ENCODE data around the gene SHOC2.

Gene SHOC2

DNA sequence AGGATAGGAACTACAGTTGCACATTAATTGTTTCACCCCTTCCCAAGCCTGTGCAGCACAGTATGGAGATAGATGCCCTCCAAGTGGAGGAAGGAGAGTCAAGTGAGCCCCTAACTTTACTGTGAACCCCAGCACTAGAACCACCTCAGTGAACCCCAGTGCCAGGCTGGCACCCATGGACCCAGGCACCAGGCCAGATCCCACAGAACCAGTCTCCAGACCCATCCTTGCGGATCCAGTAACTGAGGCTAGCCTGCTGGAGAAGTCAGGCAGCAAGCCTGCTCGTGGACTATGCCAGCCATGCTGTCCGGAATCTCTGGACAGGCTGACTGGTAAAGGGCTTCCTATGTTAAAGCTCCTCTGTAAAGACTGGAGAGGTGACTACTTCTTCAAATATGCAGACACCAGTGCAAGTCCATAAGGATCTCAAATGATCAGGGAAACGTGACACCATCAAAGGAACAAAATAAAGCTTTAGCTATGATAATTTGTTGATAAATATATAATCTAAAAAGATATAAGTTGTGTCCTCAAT, 27.7 kb downstream of the SHOC2 start:
- Histone ChIP-seq H3K9me3 (ENCODE audit: control insufficient read depth, insufficient read depth, low read length) (no peaks in the 10 kb centered on the region), H3K9ac (ENCODE audit: low read depth, low read length) (no peak overlapping the region), H3K36me3 (ENCODE audit: insufficient read depth, low read length) (no peaks in the 10 kb centered on the region), H3K4me1 (ENCODE audit: insufficient read depth, low read length) (peaks cover 3% of the 10 kb centered on the region; the same call in 1 of the 2 replicates)

DNA sequence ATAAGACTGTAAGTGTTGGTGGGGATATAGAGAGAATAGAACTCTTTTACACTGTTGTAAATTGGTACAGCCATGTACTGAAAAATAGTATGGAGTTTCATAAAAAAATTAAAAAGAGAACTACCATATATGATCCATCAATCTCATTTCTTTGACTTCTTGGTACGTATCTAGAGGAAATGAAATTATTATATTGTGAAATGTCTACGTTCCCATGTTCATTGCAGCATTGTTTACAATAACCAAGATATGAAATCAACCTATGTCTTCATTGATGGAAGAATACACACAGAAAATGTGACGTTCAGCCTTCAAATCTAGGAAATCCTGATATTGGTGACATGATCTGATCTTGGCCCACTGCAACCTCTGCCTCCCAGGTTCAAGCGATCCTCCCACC, 32.0 kb downstream of the SHOC2 start:
- H3K36me3 ChIP-seq (ENCODE audit: insufficient read depth, low read length): 0 out of 2 replicates have a peak, but pooled peaks cover 2% of the 10 kb centered on the region
- H3K4me1 ChIP-seq (ENCODE audit: insufficient read depth, low read length): no peaks in the 10 kb centered on the region; the same call in 1 of the 2 replicates
- H3K9me3 ChIP-seq (ENCODE audit: control insufficient read depth, insufficient read depth, low read length): no peaks in the 10 kb centered on the region
- no peak overlapping the region for H3K9ac ChIP-seq (ENCODE audit: low read depth, low read length)

DNA sequence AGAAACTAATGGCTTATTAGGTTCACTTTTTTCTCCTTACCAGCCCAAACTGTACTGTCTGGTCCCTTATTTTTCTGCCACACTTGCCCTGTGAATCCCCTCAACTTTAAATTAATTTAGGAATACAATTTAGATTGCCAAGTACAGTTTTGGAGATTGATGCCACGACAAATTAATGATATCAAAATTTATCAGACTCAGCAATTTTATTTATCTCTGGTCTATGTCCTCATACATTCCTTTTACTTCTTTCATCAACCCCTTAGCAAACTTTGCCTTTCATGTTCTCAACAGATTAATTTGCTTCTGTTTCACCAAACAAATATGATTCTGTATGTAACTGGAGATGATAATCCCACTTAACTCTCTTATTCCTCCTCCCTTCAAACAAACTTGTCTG, 38.2 kb downstream of the SHOC2 start:
- Histone ChIP-seq H3K36me3 (ENCODE audit: insufficient read depth, low read length) (0 out of 2 replicates have a peak, but pooled peaks cover under 1% of the 10 kb centered on the region), H3K9me3 (ENCODE audit: control insufficient read depth, insufficient read depth, low read length) (no peaks in the 10 kb centered on the region), H3K4me1 (ENCODE audit: insufficient read depth, low read length) (no peaks in the 10 kb centered on the region), H3K9ac (ENCODE audit: low read depth, low read length) (no peak overlapping the region)

GRCh38 chr10:110959379-110960332, 40.3 kb downstream of the SHOC2 start:
- no peaks in the 10 kb centered on the region for H3K36me3 ChIP-seq (ENCODE audit: insufficient read depth, low read length)

GRCh38 chr10:110960333-110960712, 40.9 kb downstream of the SHOC2 start:
- Histone ChIP-seq H3K36me3 (ENCODE audit: insufficient read depth, low read length) (no peaks in the 10 kb centered on the region), H3K4me1 (ENCODE audit: insufficient read depth, low read length) (no peaks in the 10 kb centered on the region), H3K9me3 (ENCODE audit: control insufficient read depth, insufficient read depth, low read length) (no peaks in the 10 kb centered on the region), H3K9ac (ENCODE audit: low read depth, low read length) (no peak overlapping the region)

More at GRCh38 chr10:110959379-110960332, 40.3 kb downstream of the SHOC2 start:
- no peak overlapping the region for H3K9ac ChIP-seq (ENCODE audit: low read depth, low read length)
- no peaks in the 10 kb centered on the region for H3K9me3 ChIP-seq (ENCODE audit: control insufficient read depth, insufficient read depth, low read length)
- no peaks in the 10 kb centered on the region for H3K4me1 ChIP-seq (ENCODE audit: insufficient read depth, low read length)

GRCh38 chr10:110962443-110962842, 43.0 kb downstream of the SHOC2 start:
- no peak overlapping the region for H3K9ac ChIP-seq (ENCODE audit: low read depth, low read length)
- H3K4me1 ChIP-seq (ENCODE audit: insufficient read depth, low read length): no peaks in the 10 kb centered on the region
- no peaks in the 10 kb centered on the region for H3K9me3 ChIP-seq (ENCODE audit: control insufficient read depth, insufficient read depth, low read length)
- H3K36me3 ChIP-seq (ENCODE audit: insufficient read depth, low read length): no peaks in the 10 kb centered on the region

DNA sequence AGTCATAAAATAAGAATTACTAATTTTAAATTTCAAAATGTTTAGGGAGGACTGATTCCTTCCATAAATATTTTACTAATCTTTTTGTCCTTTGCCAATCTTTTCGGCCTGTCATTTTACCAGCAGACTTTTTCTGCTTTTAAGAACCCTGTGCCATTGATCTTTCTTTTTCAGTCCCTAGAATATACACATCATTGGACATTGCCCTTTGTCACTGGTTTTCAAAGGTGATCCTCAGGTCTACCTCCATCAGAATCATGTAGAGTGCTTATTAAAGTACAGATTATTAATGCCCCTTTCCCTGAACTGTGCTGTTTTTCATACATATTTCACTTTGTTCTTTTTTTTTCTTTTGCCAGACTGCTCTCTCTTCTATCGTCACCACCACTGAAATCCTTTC, 43.8 kb downstream of the SHOC2 start:
- H3K9me3 ChIP-seq (ENCODE audit: control insufficient read depth, insufficient read depth, low read length): no peaks in the 10 kb centered on the region
- no peaks in the 10 kb centered on the region for H3K36me3 ChIP-seq (ENCODE audit: insufficient read depth, low read length)

DNA sequence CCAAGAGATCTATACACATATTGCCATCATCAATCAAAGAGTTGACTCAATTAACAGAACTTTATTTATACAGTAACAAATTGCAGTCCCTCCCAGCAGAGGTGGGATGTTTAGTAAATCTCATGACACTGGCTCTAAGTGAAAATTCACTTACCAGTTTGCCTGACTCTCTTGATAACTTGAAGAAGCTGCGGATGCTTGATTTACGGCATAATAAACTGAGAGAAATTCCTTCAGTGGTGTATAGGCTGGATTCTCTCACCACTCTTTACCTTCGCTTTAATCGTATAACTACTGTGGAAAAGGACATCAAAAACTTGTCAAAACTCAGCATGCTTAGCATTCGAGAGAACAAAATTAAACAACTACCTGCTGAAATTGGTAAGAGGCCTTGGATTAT, 45.3 kb downstream of the SHOC2 start:
- Histone ChIP-seq H3K9ac (ENCODE audit: low read depth, low read length) (no peak overlapping the region), H3K36me3 (ENCODE audit: insufficient read depth, low read length) (no peaks in the 10 kb centered on the region), H3K4me1 (ENCODE audit: insufficient read depth, low read length) (no peaks in the 10 kb centered on the region), H3K9me3 (ENCODE audit: control insufficient read depth, insufficient read depth, low read length) (no peaks in the 10 kb centered on the region)

More for the DNA sequence above, 43.8 kb downstream of the SHOC2 start:
- Histone ChIP-seq H3K4me1 (ENCODE audit: insufficient read depth, low read length) (no peaks in the 10 kb centered on the region), H3K9ac (ENCODE audit: low read depth, low read length) (no peak overlapping the region)

- Histone ChIP-seq H3K36me3 (ENCODE audit: insufficient read depth, low read length) (no peaks in the 10 kb centered on the region), H3K9ac (ENCODE audit: low read depth, low read length) (no peak overlapping the region)
These were observed 45.8 kb downstream of the SHOC2 start for GRCh38 chr10:110965216-110965615.

GRCh38 chr10:110966146-110966545, 46.7 kb downstream of the SHOC2 start:
- H3K9me3 ChIP-seq (ENCODE audit: control insufficient read depth, insufficient read depth, low read length): no peaks in the 10 kb centered on the region
- H3K4me1 ChIP-seq (ENCODE audit: insufficient read depth, low read length): no peaks in the 10 kb centered on the region
- no peaks in the 10 kb centered on the region for H3K36me3 ChIP-seq (ENCODE audit: insufficient read depth, low read length)
- H3K9ac ChIP-seq (ENCODE audit: low read depth, low read length): no peak overlapping the region

More at GRCh38 chr10:110965216-110965615, 45.8 kb downstream of the SHOC2 start:
- no peaks in the 10 kb centered on the region for H3K9me3 ChIP-seq (ENCODE audit: control insufficient read depth, insufficient read depth, low read length)
- no peaks in the 10 kb centered on the region for H3K4me1 ChIP-seq (ENCODE audit: insufficient read depth, low read length)

GRCh38 chr10:110967009-110967630, 47.7 kb downstream of the SHOC2 start:
- H3K36me3 ChIP-seq (ENCODE audit: insufficient read depth, low read length): no peaks in the 10 kb centered on the region
- no peaks in the 10 kb centered on the region for H3K4me1 ChIP-seq (ENCODE audit: insufficient read depth, low read length)
- H3K9me3 ChIP-seq (ENCODE audit: control insufficient read depth, insufficient read depth, low read length): no peaks in the 10 kb centered on the region
- H3K9ac ChIP-seq (ENCODE audit: low read depth, low read length): no peak overlapping the region

DNA sequence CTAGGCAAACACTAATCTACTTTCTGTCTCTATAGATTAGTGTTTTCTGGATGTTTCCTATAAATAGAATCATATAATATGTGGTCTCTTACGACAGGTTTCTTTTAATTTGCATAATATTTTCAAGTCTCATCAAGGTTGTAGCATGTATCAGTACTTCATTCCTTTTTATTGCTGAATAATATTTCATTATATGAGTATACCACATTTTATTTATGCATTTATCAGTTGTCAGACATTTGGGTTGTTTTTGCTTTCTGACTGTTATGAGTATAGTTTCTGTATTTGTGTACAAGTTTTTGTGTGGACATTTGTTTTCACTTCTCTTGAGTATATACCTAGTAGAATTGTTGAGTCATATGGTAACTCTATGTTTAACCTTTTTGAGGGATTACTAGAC, 48.2 kb downstream of the SHOC2 start:
- H3K9me3 ChIP-seq (ENCODE audit: control insufficient read depth, insufficient read depth, low read length): no peaks in the 10 kb centered on the region
- H3K4me1 ChIP-seq (ENCODE audit: insufficient read depth, low read length): no peaks in the 10 kb centered on the region
- H3K9ac ChIP-seq (ENCODE audit: low read depth, low read length): no peak overlapping the region
- H3K36me3 ChIP-seq (ENCODE audit: insufficient read depth, low read length): no peaks in the 10 kb centered on the region

- Histone ChIP-seq H3K4me1 (ENCODE audit: insufficient read depth, low read length) (no peaks in the 10 kb centered on the region), H3K9ac (ENCODE audit: low read depth, low read length) (no peak overlapping the region), H3K9me3 (ENCODE audit: control insufficient read depth, insufficient read depth, low read length) (no peaks in the 10 kb centered on the region), H3K36me3 (ENCODE audit: insufficient read depth, low read length) (no peaks in the 10 kb centered on the region)
These were observed 49.8 kb downstream of the SHOC2 start for GRCh38 chr10:110969183-110969582.

- Histone ChIP-seq H3K9ac (ENCODE audit: low read depth, low read length) (no peak overlapping the region), H3K9me3 (ENCODE audit: control insufficient read depth, insufficient read depth, low read length) (no peaks in the 10 kb centered on the region), H3K36me3 (ENCODE audit: insufficient read depth, low read length) (no peaks in the 10 kb centered on the region), H3K4me1 (ENCODE audit: insufficient read depth, low read length) (no peaks in the 10 kb centered on the region)
These were observed 52.2 kb downstream of the SHOC2 start for GRCh38 chr10:110971638-110972037.
